AG10803 (cell line): Measurements from ENCODE around the gene ARL3.
"Not testable (repeated sequence)": the region's sequence is repeated elsewhere in the genome, so short reads cannot be mapped to it uniquely, and the experiment has no call there.

ENCODE experiments used
- DNase-seq: peaks from one replicate; pipeline ENCODE4 v3.0.0; 2010; ENCODE audit warnings: low read depth
- H3K4me3 ChIP-seq: 2 replicates; pipeline ENCODE4 v1.5.1; 2011; ENCODE audit warnings: mild to moderate bottlenecking, low read length, control low read depth
- TF ChIP-seq, protein P1 (sequence below): conservative IDR thresholded peaks from 2 replicates; pipeline ENCODE4 v1.5.1; 2011; ENCODE audit warnings: mild to moderate bottlenecking, low read length, control low read depth, inconsistent platforms

Gene ARL3

DNA sequence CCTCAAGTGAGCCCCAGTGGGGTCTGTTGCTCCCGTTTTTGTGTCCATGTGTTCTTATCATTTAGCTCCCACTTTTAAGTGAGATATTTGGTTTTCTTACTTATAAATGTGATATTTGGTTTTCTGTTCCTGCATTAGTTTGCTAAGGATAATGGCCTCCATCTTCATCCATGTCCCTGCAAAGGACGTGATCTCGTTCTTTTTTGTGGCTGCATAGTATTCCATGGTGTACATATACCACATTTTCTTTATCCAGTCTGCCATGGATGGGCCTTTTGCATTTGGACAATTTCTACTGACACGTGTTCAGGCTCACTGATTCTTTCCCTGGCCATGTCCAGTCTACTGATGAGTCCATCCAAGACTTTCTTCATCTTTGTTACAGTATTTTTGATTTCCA lies 9.8 kb upstream of the ARL3 start:
- TF ChIP-seq, protein P1, sequence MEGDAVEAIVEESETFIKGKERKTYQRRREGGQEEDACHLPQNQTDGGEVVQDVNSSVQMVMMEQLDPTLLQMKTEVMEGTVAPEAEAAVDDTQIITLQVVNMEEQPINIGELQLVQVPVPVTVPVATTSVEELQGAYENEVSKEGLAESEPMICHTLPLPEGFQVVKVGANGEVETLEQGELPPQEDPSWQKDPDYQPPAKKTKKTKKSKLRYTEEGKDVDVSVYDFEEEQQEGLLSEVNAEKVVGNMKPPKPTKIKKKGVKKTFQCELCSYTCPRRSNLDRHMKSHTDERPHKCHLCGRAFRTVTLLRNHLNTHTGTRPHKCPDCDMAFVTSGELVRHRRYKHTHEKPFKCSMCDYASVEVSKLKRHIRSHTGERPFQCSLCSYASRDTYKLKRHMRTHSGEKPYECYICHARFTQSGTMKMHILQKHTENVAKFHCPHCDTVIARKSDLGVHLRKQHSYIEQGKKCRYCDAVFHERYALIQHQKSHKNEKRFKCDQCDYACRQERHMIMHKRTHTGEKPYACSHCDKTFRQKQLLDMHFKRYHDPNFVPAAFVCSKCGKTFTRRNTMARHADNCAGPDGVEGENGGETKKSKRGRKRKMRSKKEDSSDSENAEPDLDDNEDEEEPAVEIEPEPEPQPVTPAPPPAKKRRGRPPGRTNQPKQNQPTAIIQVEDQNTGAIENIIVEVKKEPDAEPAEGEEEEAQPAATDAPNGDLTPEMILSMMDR: no peak
- DNase-seq: no peak
- no peak overlapping the region for H3K4me3 ChIP-seq

DNA sequence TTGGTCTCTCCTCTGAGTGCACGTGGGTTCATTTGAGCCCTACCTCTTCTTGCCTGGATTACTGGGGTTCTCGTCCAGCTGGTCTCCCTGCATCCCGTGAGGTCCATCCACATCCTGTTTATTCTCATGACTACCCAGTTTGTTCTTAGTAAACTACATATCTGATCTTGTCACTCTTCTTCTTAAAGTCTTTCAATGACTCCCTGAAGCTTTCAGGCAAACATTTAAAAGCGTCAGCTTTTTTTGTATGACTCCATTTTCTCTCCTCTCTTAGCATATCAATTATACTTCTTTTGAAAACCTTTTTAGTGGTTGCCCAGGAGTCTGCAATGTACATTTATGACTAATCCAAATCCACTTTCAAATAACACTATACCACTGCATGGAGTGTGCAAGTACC lies 7.8 kb upstream of the ARL3 start:
- no peak for DNase-seq
- no peak overlapping the region for H3K4me3 ChIP-seq
- TF ChIP-seq, protein P1: no peak

DNA sequence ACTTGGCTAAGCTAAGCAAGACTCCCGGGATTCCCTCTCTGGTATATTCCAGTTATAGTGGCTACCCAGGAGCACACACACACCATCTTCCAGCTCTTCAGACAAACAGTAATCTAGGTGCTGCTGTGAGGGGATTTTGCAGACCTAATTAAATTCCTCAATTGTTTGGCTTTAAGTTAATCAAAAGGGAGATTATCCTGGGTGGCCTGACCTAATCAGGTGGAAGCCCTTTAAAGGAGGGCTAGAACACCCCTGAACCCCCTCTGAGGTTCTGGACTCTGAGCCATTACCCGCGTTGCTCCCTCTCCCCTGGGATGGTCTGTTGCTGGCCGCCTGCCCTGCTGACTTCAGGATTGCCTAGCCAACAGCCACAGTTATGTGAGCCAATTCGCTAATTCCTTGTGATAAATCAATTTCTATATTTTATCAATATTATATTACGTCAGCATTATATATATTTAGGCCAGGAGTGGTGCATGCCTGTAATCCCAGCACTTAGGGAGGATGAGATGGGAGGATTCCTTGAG lies 6.6 kb upstream of the ARL3 start:
- no peak for DNase-seq
- TF ChIP-seq, protein P1: no peak
- H3K4me3 ChIP-seq: no peak overlapping the region

DNA sequence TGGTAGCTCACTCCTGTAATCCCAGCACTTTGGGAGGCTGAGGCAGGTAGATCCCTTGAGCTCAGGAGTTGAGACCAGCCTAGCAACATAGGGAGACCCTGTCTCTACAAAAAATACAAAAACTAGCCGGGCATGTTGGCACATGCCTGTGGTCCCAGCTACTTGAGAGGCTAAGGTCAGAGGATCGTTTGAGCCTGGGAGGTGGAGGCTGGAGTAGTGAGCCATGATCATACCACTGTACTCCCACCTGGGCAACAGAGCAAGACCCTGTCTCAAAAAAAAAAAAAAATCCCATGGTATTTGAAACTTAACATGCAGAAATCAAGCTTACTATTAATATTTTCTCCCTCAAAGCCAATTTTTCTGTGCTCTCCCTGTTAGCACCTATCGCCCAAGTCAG lies 6.1 kb upstream of the ARL3 start:
- TF ChIP-seq, protein P1: no peak
- H3K4me3 ChIP-seq: no peak overlapping the region
- DNase-seq: no peak

DNA sequence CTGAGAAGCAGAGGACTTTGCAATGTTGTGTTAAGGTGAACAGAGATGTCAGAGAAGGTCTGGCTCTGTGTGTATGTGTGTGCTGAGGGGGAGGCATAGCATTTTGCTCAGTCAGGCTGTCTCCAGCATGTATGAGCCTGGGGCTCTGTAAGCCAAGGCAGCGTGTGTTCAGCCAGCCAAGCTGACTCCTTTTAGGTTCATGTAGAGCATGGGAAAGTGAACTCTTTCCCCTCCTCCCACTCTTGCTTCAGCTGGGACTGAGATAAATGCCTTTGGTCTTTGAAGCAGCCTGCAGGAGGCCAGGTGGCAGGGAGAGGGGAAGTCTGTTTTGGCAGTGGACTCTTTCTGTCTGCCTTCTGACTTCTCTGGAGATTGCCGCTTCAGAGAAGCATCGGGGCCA lies 4.0 kb upstream of the ARL3 start:
- H3K4me3 ChIP-seq: no peak overlapping the region
- TF ChIP-seq, protein P1: no peak
- DNase-seq: no peak

DNA sequence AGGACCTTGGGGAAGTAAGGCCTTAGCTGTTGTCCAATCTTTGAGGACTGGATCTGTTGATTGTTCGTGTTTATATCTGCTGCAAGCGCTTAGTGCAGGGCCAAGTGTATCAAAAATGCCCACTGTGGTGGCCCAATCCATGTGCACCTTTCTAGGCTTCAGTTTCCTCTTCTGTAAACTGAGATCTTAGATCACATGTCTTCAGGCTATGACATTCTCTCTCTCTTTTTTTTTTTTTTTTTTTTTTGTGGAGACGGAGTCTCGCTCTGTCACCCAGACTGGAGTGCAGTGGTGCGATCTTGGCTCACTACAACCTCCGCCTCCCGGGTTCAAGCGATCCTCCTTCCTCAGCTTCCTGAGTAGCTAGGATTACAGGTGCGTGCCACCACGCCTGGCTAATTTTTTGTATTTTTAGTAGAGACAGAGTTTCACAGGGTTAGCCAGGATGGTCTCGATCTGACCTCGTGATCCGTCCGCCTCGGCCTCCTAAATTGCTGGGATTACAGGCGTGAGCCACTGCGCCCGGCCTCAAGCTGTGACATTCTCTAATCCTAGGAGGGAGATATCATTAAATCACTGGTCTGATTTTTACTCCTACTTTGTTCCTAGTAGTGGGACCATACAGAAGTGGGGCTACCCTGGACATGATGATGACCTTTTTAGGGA lies 2.8 kb upstream of the ARL3 start:
- not testable (repeated sequence) for H3K4me3 ChIP-seq, DNase-seq

DNA sequence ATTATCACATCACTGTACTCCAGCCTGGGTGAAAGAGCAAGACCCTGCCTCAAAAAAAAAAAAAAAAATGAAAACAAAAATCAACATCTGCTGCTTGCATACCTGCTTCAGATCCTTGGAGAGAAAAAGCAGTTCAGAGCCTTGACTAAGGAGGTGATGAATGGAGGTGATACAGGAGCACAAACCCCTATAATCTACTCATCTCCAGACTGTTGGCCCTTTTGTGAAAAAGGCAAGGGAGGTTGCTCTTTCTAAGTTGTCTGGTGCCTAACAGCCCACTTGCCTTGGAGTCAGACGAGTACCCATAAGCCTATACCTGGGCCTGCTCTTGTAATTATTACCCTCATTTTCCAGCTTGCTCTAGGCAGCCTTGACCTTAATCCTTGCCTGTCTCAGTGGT lies 1.7 kb upstream of the ARL3 start:
- TF ChIP-seq, protein P1: no peak
- no peak for DNase-seq
- no peak overlapping the region for H3K4me3 ChIP-seq
